GM13976 (cell line): Measurements from ENCODE around the gene KRT33A.

Experiments used
- DNase-seq: peaks from one replicate; pipeline ENCODE4 v3.0.0; 2012; ENCODE audit warnings: low spot score
- CTCF ChIP-seq: IDR thresholded peaks from 2 replicates; pipeline ENCODE4 v1.5.1; 2012; ENCODE audit warnings: borderline replicate concordance, mild to moderate bottlenecking; ENCODE audit not compliant: insufficient read depth; ENCODE audit errors: extremely low read depth, missing control alignments, control extremely low read depth
- in situ Hi-C: fragments of 300-500 bp; cut with MboI; formaldehyde crosslinking; loops from one replicate; pipeline ENCODE4 v1.12.0; 2022; ENCODE audit warnings: low sequenced_read_pairs, mixed read lengths, inconsistent platforms; ENCODE audit not compliant: unreplicated experiment

Gene KRT33A

GRCh38 chr17:41331606-41332005, 19.0 kb downstream of the KRT33A start:
- TF ChIP-seq CTCF = no peak
- in situ Hi-C loops = no loop called here
- no peak for DNase-seq

GRCh38 chr17:41329279-41329948, 21.2 kb downstream of the KRT33A start:
- in situ Hi-C loops = no loop called here
- TF ChIP-seq CTCF = peak; percentile 16
- DNase-seq = no peak

- no peak for TF ChIP-seq CTCF
- no peak for DNase-seq
- in situ Hi-C loops = no loop called here
Measured at GRCh38 chr17:41328207-41328606, 22.4 kb downstream of the KRT33A start.

GRCh38 chr17:41327411-41328120, 23.1 kb downstream of the KRT33A start:
- no peak for TF ChIP-seq CTCF
- in situ Hi-C loops = no loop called here

GRCh38 chr17:41326173-41327145, 24.2 kb downstream of the KRT33A start:
- TF ChIP-seq CTCF = no peak
- in situ Hi-C loops = no loop called here
- DNase-seq = no peak

More at GRCh38 chr17:41327411-41328120, 23.1 kb downstream of the KRT33A start:
- no peak for DNase-seq

GRCh38 chr17:41325611-41326010, 25.0 kb downstream of the KRT33A start:
- in situ Hi-C loops = no loop called here
- TF ChIP-seq CTCF = no peak
- no peak for DNase-seq
